ENCODE results near the gene ABCC4. TPM values are rescaled to one million over a fixed set of nuclear protein-coding genes. Genes with fewer than 3 reads are reported as not detected.

ABCC4 gene
- total and polyA plus RNA-seq, 2 of the 13 experiments (the other 11 are each of a cell fraction or from before 2014, with no cell fraction given) = 4.2 to 11.3 TPM

DNA sequence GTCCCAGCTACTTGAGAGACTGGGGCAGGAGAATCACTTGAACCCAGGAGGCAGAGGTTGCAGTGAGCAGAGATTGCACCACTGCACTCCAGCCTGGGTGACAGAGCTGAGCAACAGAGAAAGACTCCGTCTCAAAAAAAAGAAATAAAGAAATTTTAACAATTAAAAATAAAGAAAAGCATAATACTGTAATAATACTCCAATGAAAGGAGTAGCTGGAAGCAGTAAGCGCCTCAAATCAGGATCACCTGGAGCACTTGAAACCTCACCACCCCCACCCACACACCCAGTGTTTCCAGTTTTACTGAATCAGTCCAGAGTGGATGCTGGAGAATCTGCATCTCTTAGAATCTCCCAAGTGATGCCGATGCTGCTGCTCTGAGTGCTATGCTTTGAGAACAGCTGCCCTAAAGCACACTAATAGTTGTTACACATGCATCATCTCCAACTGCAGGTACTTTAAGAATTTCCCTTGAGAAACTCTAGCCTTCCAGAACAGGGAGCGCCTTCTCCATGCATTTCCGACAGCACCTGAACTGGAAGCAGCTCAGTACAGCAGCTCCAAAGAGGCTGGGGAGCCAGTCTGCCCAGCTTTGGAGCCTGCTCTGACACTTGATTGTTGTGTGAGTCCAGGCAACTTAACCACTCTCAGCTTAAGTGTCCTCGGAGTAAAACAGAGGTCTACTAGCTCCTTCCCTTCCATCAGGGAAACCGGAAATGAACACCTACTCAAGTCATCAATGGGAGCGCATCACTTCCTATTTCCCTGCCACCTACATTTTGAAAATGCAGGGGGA is 2.9 kb downstream of the ABCC4 start:
- Histone ChIP-seq H3K9ac (ENCODE audit: insufficient read depth, low read depth, low read length) (no peak overlapping the region), H3K4me1 (ENCODE audit: insufficient read depth, low read length) (peaks cover 45% of the 10 kb centered on the region), H3K4me3 (replicated peaks in 1 of 3; ENCODE audit: insufficient read depth in 1 of 3, low read depth in 2 of 3, low read length in 3 of 3) (no peak overlapping the region), H4K20me1 (ENCODE audit: insufficient read depth, low read length) (no peaks in the 10 kb centered on the region), H2AFZ (ENCODE audit: low read length) (no peak overlapping the region), H3K27me3 (ENCODE audit: control insufficient read depth in 1 of 2, insufficient read depth in 2 of 2, low read length in 2 of 2) (peaks cover 0 to 3% of the 10 kb centered on the region in 2 experiments; a peak in 1 of 5 replicates), H3K36me3 (replicated peaks in 1 of 2; ENCODE audit: control insufficient read depth in 1 of 2, insufficient read depth in 2 of 2, low read length in 2 of 2) (no peaks in the 10 kb centered on the region), H3K4me2 (ENCODE audit: low read depth, low read length) (peak overlapping the region; percentile 80; the same call in 1 of the 2 replicates), H3K27ac (ENCODE audit: extremely low read length, insufficient read depth, low read length) (no peak overlapping the region), H3K9me3 (ENCODE audit: low read length) (no peaks in the 10 kb centered on the region), H3K79me2 (ENCODE audit: insufficient read depth, low read length) (peaks cover 4% of the 10 kb centered on the region)
- DNase-seq (ENCODE audit: low spot score) (no peak), ATAC-seq (no peak), FAIRE-seq (no peak)
- in situ Hi-C loops (cut with HindIII; ENCODE audit: extremely low pct_ligation_motif_present, low pct_unique_long_range_greater_than_20kb) (loop anchor here (5.0 to 10.0 kb wide), 3 partner anchors 76 to 104 kb away; no protein-coding TSS in a partner anchor), intact Hi-C loops (cut with micrococcal nuclease; ENCODE audit: unreplicated experiment) (loop anchor here (5.0 kb wide), 1 partner anchor 41 kb away; no protein-coding TSS in a partner anchor)
- 91% methylated on average over 7 of the region's 8 CpGs for WGBS (ENCODE audit: low lambda C conversion rate)
- no TSS peak for BruUV-seq (replicated peaks)
- CTCF ChIA-PET (ENCODE audit: low intra/inter-chr PET ratio, low total read pairs) = interaction anchor here (2.6 to 2.9 kb wide), 2 partner anchors 82 to 106 kb away, joined by 14 to 26 read pairs; no protein-coding TSS in a partner anchor
- POLR2A ChIA-PET = interaction anchor here (1.3 to 1.7 kb wide), 2 partner anchors 16 to 83 kb away, joined by 4 to 11 read pairs; no protein-coding TSS in a partner anchor
- TF ChIP-seq THYN1 (CRISPR knock-in tag; IDR thresholded peaks at IDR 0.05; ENCODE audit: borderline replicate concordance, low read depth) (no peak), HNRNPUL1 (IDR thresholded peaks at IDR 0.05; ENCODE audit: low read depth, low read length) (no peak)

- H3K27me3 ChIP-seq (ENCODE audit: control insufficient read depth in 1 of 2, insufficient read depth in 2 of 2, low read length in 2 of 2) = peaks cover 0 to 3% of the 10 kb centered on the region in 2 experiments; a peak in 1 of 5 replicates
- H3K4me1 ChIP-seq (ENCODE audit: insufficient read depth, low read length) = peaks cover 38% of the 10 kb centered on the region
- ChIA-PET CTCF (ENCODE audit: low intra/inter-chr PET ratio, low total read pairs) (interaction anchor here (1.2 to 2.9 kb wide), 3 partner anchors 84 to 182 kb away, joined by 3 to 26 read pairs (median 14); no protein-coding TSS in a partner anchor), POLR2A (interaction anchor here (1.0 to 1.7 kb wide), 3 partner anchors 21 to 85 kb away, joined by 3 to 11 read pairs (median 4); no protein-coding TSS in a partner anchor)
- peaks cover 4% of the 10 kb centered on the region for H3K79me2 ChIP-seq (ENCODE audit: insufficient read depth, low read length)
- WGBS (ENCODE audit: low lambda C conversion rate) = 27% methylated on average over 3 of the region's 4 CpGs
- no peak overlapping the region for H3K4me2 ChIP-seq (ENCODE audit: low read depth, low read length)
- H3K9me3 ChIP-seq (ENCODE audit: low read length) = no peaks in the 10 kb centered on the region
- DNase-seq (ENCODE audit: low spot score) = peak; percentile 56
- H2AFZ ChIP-seq (ENCODE audit: low read length) = no peak overlapping the region
- peak; percentile 69 for FAIRE-seq
- intact Hi-C loops (cut with micrococcal nuclease; ENCODE audit: unreplicated experiment) (loop anchor here (1.0 to 5.0 kb wide), 5 partner anchors 18 to 108 kb away; no protein-coding TSS in a partner anchor), in situ Hi-C loops (cut with HindIII; ENCODE audit: extremely low pct_ligation_motif_present, low pct_unique_long_range_greater_than_20kb) (loop anchor here (5.0 to 10.0 kb wide), 3 partner anchors 78 to 106 kb away; no protein-coding TSS in a partner anchor)
- H3K9ac ChIP-seq (ENCODE audit: insufficient read depth, low read depth, low read length) = no peak overlapping the region
- H3K4me3 ChIP-seq (replicated peaks in 1 of 3; ENCODE audit: insufficient read depth in 1 of 3, low read depth in 2 of 3, low read length in 3 of 3) = no peak overlapping the region
- BruUV-seq (replicated peaks) = TSS peak; percentile 31
- H3K27ac ChIP-seq (ENCODE audit: extremely low read length, insufficient read depth, low read length) = no peak overlapping the region
- H3K36me3 ChIP-seq (replicated peaks in 1 of 2; ENCODE audit: control insufficient read depth in 1 of 2, insufficient read depth in 2 of 2, low read length in 2 of 2) = no peaks in the 10 kb centered on the region
- ATAC-seq = peak; percentile 60
- no peaks in the 10 kb centered on the region for H4K20me1 ChIP-seq (ENCODE audit: insufficient read depth, low read length)
- TF ChIP-seq ZNF281 (CRISPR knock-in tag; IDR thresholded peaks at IDR 0.05; ENCODE audit: borderline replicate concordance) = no peak
- peak; percentile 82 for TF ChIP-seq TEAD3 (CRISPR knock-in tag; optimal IDR thresholded peaks at IDR 0.05; ENCODE audit: borderline replicate concordance)
- no peak for TF ChIP-seq KDM5B (CRISPR knock-in tag; IDR thresholded peaks at IDR 0.05; ENCODE audit: borderline replicate concordance)
- TF ChIP-seq DPF2 (CRISPR knock-in tag; IDR thresholded peaks at IDR 0.05; ENCODE audit: borderline replicate concordance, low read depth) = no peak
- TF ChIP-seq THAP11 (CRISPR knock-in tag; IDR thresholded peaks at IDR 0.05) = 0 out of 2 replicates have a peak, but pooled peaks have one; percentile 14
- no peak for TF ChIP-seq ZNF20 (CRISPR knock-in tag; IDR thresholded peaks at IDR 0.05)
- TF ChIP-seq GATAD2A (CRISPR knock-in tag; IDR thresholded peaks at IDR 0.05) = 0 out of 2 replicates have a peak, but pooled peaks have one; percentile 38
Observed at GRCh38 chr13:95296326-95296925, 4.8 kb downstream of the ABCC4 start.

Data from HepG2 (cell line).